K562 (cell line): ENCODE results near the gene C2CD4B. TPM values are rescaled to one million over a fixed set of nuclear protein-coding genes. Genes with fewer than 3 reads are reported as not detected.

Experiments used
- ATAC-seq: fragments of 200-7000 bp; cut with Tn5 transposase; 3 replicates; pipeline ENCODE4 v1.9.1; 2020; ENCODE audit warnings: moderate library complexity
- BruUV-seq: library from RNA; stranded (reverse); fragments of 400-500 nt; replicated peaks from 2 replicates; lab custom pipeline; 2021; lab: Mats Ljungman, UMichigan
- CTCF ChIA-PET: fragments of 300-600 bp; formaldehyde crosslinking; extraction: SDS; loops from one replicate; lab custom pipeline; 2021; ENCODE audit warnings: low intra/inter-chr PET ratio; lab: Yijun Ruan, JAX
- POLR2A ChIA-PET: fragments of 300-600, 350-650 bp; sonication (Branson Sonifier 250); formaldehyde crosslinking; extraction: SDS; loops from one replicate; lab custom pipeline; 2021; ENCODE audit warnings: antibody characterized with exemption, inconsistent platforms; lab: Yijun Ruan, JAX
- DNase-seq, 4 experiments: peaks; one replicate each; pipeline versions ENCODE4 v3.0.0 to v3.0.0-alpha.2; 2011 to 2018; ENCODE audit warnings: low spot score in 3 of 4, mixed read lengths in 3 of 4; ENCODE audit errors: extremely low read depth in 1 of 4
- FAIRE-seq: peaks from 2 replicates; lab custom pipeline; 2011; peaks lifted over from hg19 to GRCh38; lab: Jason Lieb, UNC
- H2AFZ ChIP-seq: 2 replicates; pipeline ENCODE4 v1.6.0; 2011; ENCODE audit warnings: low read depth, low read length, control low read depth, inconsistent platforms
- H3K27ac ChIP-seq: fragments of 200-600 bp; 3 replicates; pipeline ENCODE4 v1.8.0; 2011; ENCODE audit warnings: low read depth, mild to moderate bottlenecking, control low read depth, inconsistent platforms, low read length, moderate library complexity, mixed read lengths; ENCODE audit errors: extremely low read depth
- H3K27me3 ChIP-seq, 2 experiments: fragments of 300-600 bp in 1 of 2; 2 replicates in 1 of 2; 3 replicates in 1 of 2; pipeline versions ENCODE4 v1.6.0 to v1.8.0; 2011; ENCODE audit warnings: inconsistent platforms in 2 of 2, low read length in 2 of 2, mild to moderate bottlenecking in 1 of 2, mixed read lengths in 1 of 2, moderate library complexity in 1 of 2; ENCODE audit not compliant: control insufficient read depth in 2 of 2, insufficient read depth in 2 of 2
- H3K36me3 ChIP-seq: fragments of 300-600 bp; 3 replicates; pipeline ENCODE4 v1.8.0; 2011; ENCODE audit warnings: mild to moderate bottlenecking, low read length, inconsistent platforms; ENCODE audit not compliant: control insufficient read depth, insufficient read depth
- H3K4me1 ChIP-seq, 2 experiments: fragments of 200-600 bp in 1 of 2; replicated peaks in 1 of 2; 2 replicates in 1 of 2; 3 replicates in 1 of 2; pipeline versions ENCODE4 v1.5.1 to v1.8.0; 2011; ENCODE audit warnings: inconsistent platforms in 2 of 2, low read length in 2 of 2, mild to moderate bottlenecking in 1 of 2, mixed read lengths in 1 of 2, moderate library complexity in 1 of 2; ENCODE audit not compliant: control insufficient read depth in 2 of 2, insufficient read depth in 2 of 2
- H3K4me2 ChIP-seq: 2 replicates; pipeline ENCODE4 v1.6.1; 2011; ENCODE audit warnings: low read length, control low read depth, inconsistent platforms, mixed read lengths; ENCODE audit not compliant: insufficient read depth
- H3K4me3 ChIP-seq: fragments of 200-600 bp; sonication (generic), shearing (Covaris generic); 2 replicates; pipeline ENCODE4 v1.5.1; 2016; ENCODE audit warnings: control low read depth, inconsistent platforms
- H3K79me2 ChIP-seq: fragments of 200-600 bp; 3 replicates; pipeline ENCODE4 v1.8.0; 2011; ENCODE audit warnings: low read length, inconsistent platforms; ENCODE audit not compliant: control insufficient read depth, insufficient read depth
- H3K9ac ChIP-seq, 2 experiments: 2 replicates each; pipeline versions ENCODE4 v1.6.0 to v1.6.1; 2011; ENCODE audit warnings: low read depth in 2 of 2, low read length in 2 of 2, control low read depth in 1 of 2, inconsistent platforms in 1 of 2, mild to moderate bottlenecking in 1 of 2, mixed read lengths in 1 of 2; ENCODE audit not compliant: insufficient read depth in 1 of 2
- H3K9me1 ChIP-seq: one replicate; pipeline ENCODE4 v1.6.0; 2011; ENCODE audit warnings: inconsistent platforms, mild to moderate bottlenecking, low read length, moderate library complexity; ENCODE audit not compliant: control insufficient read depth, insufficient read depth
- H3K9me3 ChIP-seq: replicated peaks from 2 replicates; pipeline ENCODE4 v1.5.1; 2011; ENCODE audit warnings: low read depth, low read length, inconsistent platforms; ENCODE audit not compliant: control insufficient read depth, insufficient read depth
- H4K20me1 ChIP-seq: replicated peaks from 2 replicates; pipeline ENCODE4 v1.6.1; 2011; ENCODE audit warnings: low read length, inconsistent platforms, mixed read lengths; ENCODE audit not compliant: control insufficient read depth, insufficient read depth
- GATAD2A ChIP-seq: fragments of 450-650 bp; IDR thresholded peaks from 2 replicates; pipeline ENCODE4 v1.6.1; 2017
- NR2C1 ChIP-seq, 2 experiments: fragments of 450-650 bp; IDR thresholded peaks; 2 replicates each; pipeline ENCODE4 v1.6.1; 2017; ENCODE audit warnings: mild to moderate bottlenecking in 2 of 2, antibody characterized with exemption in 1 of 2, inconsistent platforms in 1 of 2, missing compliant biosample characterization in 1 of 2, missing genetic modification characterization in 1 of 2
- NR2C2 ChIP-seq, 2 experiments: fragments of 200-800 bp in 1 of 2; sonication (Bioruptor generic) in 1 of 2; sonication (generic) in 1 of 2; formaldehyde crosslinking in 1 of 2; IDR thresholded peaks; 2 replicates each; pipeline versions ENCODE4 v1.6.1 to v1.8.0; 2016 to 2022; ENCODE audit warnings: mild to moderate bottlenecking in 1 of 2, missing compliant biosample characterization in 1 of 2, missing genetic modification characterization in 1 of 2, missing genetic modification reagents in 1 of 2
- POLR2H ChIP-seq: IDR thresholded peaks from 2 replicates; pipeline ENCODE4 v1.6.1; 2016; ENCODE audit warnings: missing genetic modification characterization, low read depth, mild to moderate bottlenecking, control low read depth, missing compliant biosample characterization, moderate library complexity
- SIRT6 ChIP-seq: IDR thresholded peaks from one replicate; pipeline ENCODE4 v1.6.1; 2012; ENCODE audit warnings: low read depth, mild to moderate bottlenecking, control low read depth, inconsistent platforms, low read length, moderate library complexity
- SP2 ChIP-seq: IDR thresholded peaks from 2 replicates; pipeline ENCODE4 v1.6.1; 2011; ENCODE audit warnings: mild to moderate bottlenecking, low read depth, low read length, moderate library complexity; ENCODE audit not compliant: poor library complexity, severe bottlenecking; ENCODE audit errors: extremely low read depth
- ZNF668 ChIP-seq: fragments of 250-450 bp; sonication (Bioruptor Pico); IDR thresholded peaks from 2 replicates; pipeline ENCODE4 v1.8.0; 2022; ENCODE audit warnings: mild to moderate bottlenecking, inconsistent platforms
- WGBS: fragments of 100-300 bp; shearing (Covaris generic); methylation state at CpG from one replicate; pipeline ENCODE4 v1.1.6; 2016; ENCODE audit warnings: low coverage, mixed read lengths; ENCODE audit not compliant: insufficient coverage; ENCODE audit errors: missing lambda C conversion rate; 5-methylcytosine and 5-hydroxymethylcytosine counted together
- in situ Hi-C: fragments of 300-500 bp; cut with MboI; formaldehyde crosslinking; loops from 4 replicates; pipeline ENCODE4 v1.15.0; 2018; ENCODE audit warnings: inconsistent platforms, mixed read lengths
- intact Hi-C: fragments of 100-400 bp; cut with micrococcal nuclease; formaldehyde crosslinking; loops from 2 replicates; pipeline ENCODE4 v1.14.2; 2022
- polyA plus RNA-seq, 8 experiments: library from polyadenylated mRNA; depleted of rRNA in 4 of 8; stranded (reverse) in 5 of 8; unstranded in 3 of 8; fragments of >200 nt; fragmentation: Nextera tagmentation in 2 of 8; fragmentation: Illumina TruSeq in 1 of 8; extraction: Ambion mirVana in 2 of 8; extraction: Trizol in 1 of 8; gene quantifications; 2 replicates each; pipeline versions ENCODE4 v1.2.1 to v1.2.3, GENCODE V29; 2011 to 2014; ENCODE audit warnings: inconsistent platforms in 1 of 8, missing spikeins in 1 of 8
- total RNA-seq, 7 experiments: library from RNA; depleted of rRNA in 6 of 7; stranded (reverse); fragments of >200 nt in 6 of 7; fragmentation: Illumina TruSeq in 2 of 7; extraction: Trizol in 2 of 7; gene quantifications; 2 replicates each; pipeline versions ENCODE4 v1.2.1 to v1.2.3, GENCODE V29; 2011 to 2021; ENCODE audit warnings: low replicate concordance in 1 of 7

C2CD4B gene
- total and polyA plus RNA-seq, 9 of the 15 experiments (the other 6 are each of a cell fraction or from before 2014, with no cell fraction given) = 0.11 TPM; not detected in 8

DNA sequence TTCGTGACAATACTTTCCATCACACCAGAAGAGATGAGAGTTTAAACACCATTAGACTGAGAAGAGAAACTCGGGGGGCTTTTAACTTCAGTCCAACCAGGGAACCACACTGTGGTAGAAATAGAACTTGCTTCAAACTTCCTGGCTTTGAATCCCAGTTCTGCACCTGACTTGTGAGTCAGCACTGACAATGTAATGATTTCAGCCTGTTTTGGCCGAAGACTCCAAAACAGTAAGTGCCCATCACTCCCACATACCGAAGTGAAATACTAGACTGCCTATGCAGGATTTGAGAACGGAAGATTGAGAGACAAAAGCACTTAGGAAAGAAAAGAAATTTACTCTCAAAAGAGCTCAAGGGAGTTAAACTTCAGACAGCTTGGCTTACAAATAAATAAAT, 27.0 kb downstream of the C2CD4B start:
- H3K4me3 ChIP-seq = no peak overlapping the region
- ChIA-PET POLR2A (interaction anchor here (0.7 kb wide), 1 partner anchor 487 kb away, joined by 3 read pairs; no protein-coding TSS in a partner anchor), CTCF (no interaction called here)
- H3K9ac ChIP-seq = no peak overlapping the region
- FAIRE-seq = no peak
- H3K27me3 ChIP-seq = peaks cover 2 to 3% of the 10 kb centered on the region in 2 experiments; a peak in 1 of 5 replicates
- H3K27ac ChIP-seq = no peak overlapping the region
- no peaks in the 10 kb centered on the region for H3K79me2 ChIP-seq
- in situ Hi-C loops = no loop called here
- no peaks in the 10 kb centered on the region for H4K20me1 ChIP-seq
- BruUV-seq = no TSS peak
- WGBS = 0% methylated on average over 5 of the region's 5 CpGs
- TF ChIP-seq SIRT6 (no peak), GATAD2A (no peak)
- no peak for ATAC-seq
- H3K36me3 ChIP-seq = no peaks in the 10 kb centered on the region
- H3K9me3 ChIP-seq = no peaks in the 10 kb centered on the region
- DNase-seq = no peak
- no peaks in the 10 kb centered on the region; a peak in 2 of 5 replicates for H3K4me1 ChIP-seq
- no peak overlapping the region for H2AFZ ChIP-seq
- intact Hi-C loops = no loop called here
- no peaks in the 10 kb centered on the region for H3K9me1 ChIP-seq
- H3K4me2 ChIP-seq = no peak overlapping the region

DNA sequence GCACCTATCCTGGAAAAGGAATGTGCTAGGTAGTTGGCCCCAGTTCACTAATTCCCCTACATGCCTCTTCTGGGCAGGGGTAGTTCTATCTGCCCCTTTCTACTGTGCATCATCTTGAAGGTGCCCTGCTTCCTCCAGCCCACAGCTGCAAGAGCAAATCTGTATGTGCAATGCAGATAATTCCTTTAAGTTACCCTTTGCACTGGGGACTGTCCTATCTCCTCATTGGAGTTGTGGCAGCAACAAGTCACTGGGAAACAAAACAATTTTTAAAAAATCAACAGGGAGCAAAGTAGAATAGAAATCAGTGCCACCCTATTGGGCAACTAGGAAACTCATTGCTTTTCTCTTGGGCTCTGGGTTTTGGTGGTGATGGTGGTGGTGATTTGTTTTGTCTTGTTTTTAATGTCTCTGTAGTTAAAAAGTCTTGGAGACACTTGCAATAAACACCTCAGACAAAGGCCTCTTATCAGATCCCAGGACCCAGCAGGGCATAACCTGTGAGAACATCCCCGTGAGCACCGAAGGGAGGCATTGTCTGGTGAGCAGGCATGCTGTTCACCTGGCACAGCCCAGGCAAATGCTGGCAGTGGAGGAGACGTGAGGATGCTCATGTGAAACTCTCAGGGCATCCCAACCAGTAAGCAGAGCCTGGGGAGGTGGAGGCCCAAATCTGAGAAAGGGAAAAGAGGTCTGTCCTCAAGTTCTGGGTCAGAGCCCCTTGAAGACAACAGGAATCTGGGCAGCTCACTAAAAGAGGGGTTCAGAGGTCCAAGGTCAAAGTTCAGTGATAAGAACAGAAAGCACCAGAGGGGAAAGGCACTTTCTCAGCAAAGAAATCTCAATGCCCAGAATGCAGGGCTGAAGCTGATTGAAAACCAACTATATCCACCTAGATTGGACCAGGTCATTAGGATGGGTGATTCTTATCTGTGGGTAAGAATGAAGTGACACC, 27.9 kb downstream of the C2CD4B start:
- FAIRE-seq (no peak), ATAC-seq (no peak), DNase-seq (no peak)
- TF ChIP-seq SP2 (no peak), NR2C2 (CRISPR knock-in tag; IDR thresholded peaks at IDR 0.05) (no peak), NR2C2 (tag; IDR thresholded peaks at IDR 0.05) (peak; percentile 84), NR2C1 (IDR thresholded peaks at IDR 0.05) (peak; percentile 50), NR2C1 (tag; IDR thresholded peaks at IDR 0.05) (peak; percentile 64), ZNF668 (no peak), POLR2H (tag) (no peak)
- in situ Hi-C loops (no loop called here), intact Hi-C loops (no loop called here)
- 0% methylated on average over 3 of the region's 3 CpGs for WGBS
- no peaks in the 10 kb centered on the region; a peak in 2 of 5 replicates for H3K4me1 ChIP-seq
- CTCF ChIA-PET = no interaction called here
- H3K36me3 ChIP-seq = no peaks in the 10 kb centered on the region
- no TSS peak for BruUV-seq
- no peaks in the 10 kb centered on the region for H3K9me3 ChIP-seq
- H3K9me1 ChIP-seq = no peaks in the 10 kb centered on the region
- H3K4me3 ChIP-seq = no peak overlapping the region
- no peaks in the 10 kb centered on the region for H4K20me1 ChIP-seq
- peaks cover 0 to 3% of the 10 kb centered on the region in 2 experiments; a peak in 1 of 5 replicates for H3K27me3 ChIP-seq
- no peak overlapping the region for H3K4me2 ChIP-seq
- H3K9ac ChIP-seq = no peak overlapping the region
- H2AFZ ChIP-seq = no peak overlapping the region
- no peak overlapping the region for H3K27ac ChIP-seq
- POLR2A ChIA-PET = interaction anchor here (0.5 to 0.7 kb wide), 2 partner anchors 21 to 43 kb away, joined by 3 read pairs; no protein-coding TSS in a partner anchor
- H3K79me2 ChIP-seq = no peaks in the 10 kb centered on the region
